ENCODE results near the gene MEGF11. TPM values are rescaled to one million over a fixed set of nuclear protein-coding genes. Genes with fewer than 3 reads are reported as not detected.
A peak's percentile ranks its signal among the peaks of the same experiment; 100 is the strongest.

Gene MEGF11
- 0.04 TPM in 1 of 2 replicates, not detected in the other for polyA plus RNA-seq (2011; rRNA removed)
- not detected in 2 replicates for polyA minus RNA-seq (2011; rRNA and poly(A)+ RNA removed)

DNA sequence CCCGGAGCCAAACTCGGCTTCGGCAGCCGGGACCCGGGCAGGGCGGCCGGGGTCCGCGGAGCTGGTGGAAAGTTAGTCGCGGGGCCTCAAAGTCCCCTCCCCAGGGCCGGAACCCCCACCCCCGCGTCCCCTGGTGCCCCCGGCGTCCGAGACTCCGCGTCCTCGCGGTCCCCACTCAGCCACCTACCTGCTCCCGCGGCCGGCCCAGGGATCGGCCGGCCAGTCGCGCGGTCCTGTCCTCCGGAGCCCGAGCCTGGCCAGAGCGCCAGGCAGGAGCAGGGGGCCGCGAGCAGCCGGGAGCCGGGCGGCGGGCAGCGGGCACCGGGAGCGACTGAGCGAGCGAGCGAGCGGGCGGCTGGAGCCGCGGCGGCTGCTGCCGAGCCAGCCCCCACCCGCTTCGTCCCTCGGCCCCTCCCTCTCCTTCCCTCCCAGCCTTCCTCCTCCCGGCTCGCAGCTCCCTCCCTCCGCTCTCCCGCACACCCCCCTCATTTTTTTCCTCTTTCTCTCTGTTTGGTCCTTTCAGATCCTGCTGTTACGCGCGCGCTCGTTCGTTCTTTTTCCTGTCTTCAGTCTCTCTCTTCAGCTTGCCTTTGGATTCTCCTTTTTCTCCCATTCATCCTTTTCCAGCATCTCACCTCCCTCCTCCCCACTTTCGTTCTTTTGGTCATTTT, at the start of gene MEGF11:
Gene MEGF11, minus strand, starts transcription at position 333 of the 671 bp plus-strand sequence. CDS start 125,347 bp downstream, outside the sequence.
- H3K27me3 ChIP-seq (ENCODE audit: control insufficient read depth, insufficient read depth, low read length), result peaks cover 60% of the 10 kb centered on the region
- TF ChIP-seq, protein P1, sequence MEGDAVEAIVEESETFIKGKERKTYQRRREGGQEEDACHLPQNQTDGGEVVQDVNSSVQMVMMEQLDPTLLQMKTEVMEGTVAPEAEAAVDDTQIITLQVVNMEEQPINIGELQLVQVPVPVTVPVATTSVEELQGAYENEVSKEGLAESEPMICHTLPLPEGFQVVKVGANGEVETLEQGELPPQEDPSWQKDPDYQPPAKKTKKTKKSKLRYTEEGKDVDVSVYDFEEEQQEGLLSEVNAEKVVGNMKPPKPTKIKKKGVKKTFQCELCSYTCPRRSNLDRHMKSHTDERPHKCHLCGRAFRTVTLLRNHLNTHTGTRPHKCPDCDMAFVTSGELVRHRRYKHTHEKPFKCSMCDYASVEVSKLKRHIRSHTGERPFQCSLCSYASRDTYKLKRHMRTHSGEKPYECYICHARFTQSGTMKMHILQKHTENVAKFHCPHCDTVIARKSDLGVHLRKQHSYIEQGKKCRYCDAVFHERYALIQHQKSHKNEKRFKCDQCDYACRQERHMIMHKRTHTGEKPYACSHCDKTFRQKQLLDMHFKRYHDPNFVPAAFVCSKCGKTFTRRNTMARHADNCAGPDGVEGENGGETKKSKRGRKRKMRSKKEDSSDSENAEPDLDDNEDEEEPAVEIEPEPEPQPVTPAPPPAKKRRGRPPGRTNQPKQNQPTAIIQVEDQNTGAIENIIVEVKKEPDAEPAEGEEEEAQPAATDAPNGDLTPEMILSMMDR (IDR thresholded peaks at IDR 0.05; ENCODE audit: insufficient read depth, low read depth, low read length), result no peak
- H3K4me3 ChIP-seq (ENCODE audit: low read depth, low read length), result peak within 1 kb of the TSS; percentile 36
- ChIA-PET CTCF (interaction anchor here (1.0 kb wide), 1 partner anchor 22 kb away, joined by 3 read pairs; no protein-coding TSS in a partner anchor), POLR2A (no interaction called here)
- DNase-seq (ENCODE audit: low read depth), result no peak
- H3K36me3 ChIP-seq (ENCODE audit: control insufficient read depth, insufficient read depth, low read length), result no peaks in the 10 kb centered on the region

GRCh38 chr15:66302489-66303278, 49.1 kb upstream of the MEGF11 start:
- no peaks in the 10 kb centered on the region for H3K36me3 ChIP-seq (ENCODE audit: control insufficient read depth, insufficient read depth, low read length)
- DNase-seq (ENCODE audit: low read depth), result no peak
- CTCF ChIA-PET, result interaction anchor here (1.4 to 1.5 kb wide), 2 partner anchors 10 to 14 kb away, joined by 3 to 4 read pairs; no protein-coding TSS in a partner anchor
- no peaks in the 10 kb centered on the region for H3K27me3 ChIP-seq (ENCODE audit: control insufficient read depth, insufficient read depth, low read length)
- POLR2A ChIA-PET, result no interaction called here
- no peak overlapping the region for H3K4me3 ChIP-seq (ENCODE audit: low read depth, low read length)
- TF ChIP-seq, protein P1 (IDR thresholded peaks at IDR 0.05; ENCODE audit: insufficient read depth, low read depth, low read length), result no peak

DNA sequence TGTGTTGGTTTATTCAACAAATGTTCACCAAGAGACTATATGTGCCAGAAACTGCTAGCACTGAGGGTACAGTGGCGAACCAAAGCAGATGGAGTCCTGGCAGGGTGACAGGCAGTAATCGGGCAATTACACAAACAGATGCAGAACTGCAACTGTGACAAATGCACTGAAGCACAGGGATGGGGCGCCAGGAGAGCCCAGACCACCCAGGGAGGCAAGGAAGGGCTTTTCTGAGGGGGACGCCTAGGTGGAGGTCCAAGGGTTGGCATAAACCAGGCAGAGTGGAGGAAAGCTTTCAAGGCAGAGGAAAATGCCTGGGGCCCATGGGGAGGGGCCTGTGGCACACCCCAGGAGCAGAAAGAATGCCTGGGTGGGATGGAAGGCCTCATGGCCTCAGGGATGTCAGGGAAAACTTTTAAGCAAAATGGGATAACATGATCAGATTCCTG, 45.3 kb upstream of the MEGF11 start:
- CTCF ChIA-PET, result interaction anchor here (1.7 kb wide), 1 partner anchor 199 kb away, joined by 7 read pairs; the partner anchor contains the start of gene SNAPC5

DNA sequence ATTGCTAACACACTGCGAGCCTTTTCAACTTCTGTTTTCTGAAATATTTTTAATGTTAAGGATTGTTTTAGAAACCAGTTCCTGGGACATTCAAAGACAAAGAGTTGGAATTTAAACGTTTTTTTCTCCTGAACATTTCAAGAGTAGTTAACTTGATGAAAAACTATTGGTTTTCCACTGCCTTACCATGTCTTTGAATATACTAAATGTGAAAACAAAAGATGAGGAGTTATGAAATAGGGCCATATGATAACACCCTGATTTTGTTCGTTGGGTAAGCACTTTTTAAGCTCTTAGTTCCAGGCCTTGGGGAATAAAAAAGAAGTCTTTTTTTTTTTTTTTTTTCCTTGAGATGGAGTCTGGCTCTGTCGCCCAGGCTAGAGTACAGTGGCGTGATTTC, 42.6 kb upstream of the MEGF11 start:
- ChIA-PET CTCF (no interaction called here), POLR2A (no interaction called here)
- Histone ChIP-seq H3K36me3 (ENCODE audit: control insufficient read depth, insufficient read depth, low read length) (no peaks in the 10 kb centered on the region), H3K4me3 (ENCODE audit: low read depth, low read length) (no peak overlapping the region), H3K27me3 (ENCODE audit: control insufficient read depth, insufficient read depth, low read length) (no peaks in the 10 kb centered on the region)
- no peak for DNase-seq (ENCODE audit: low read depth)
- TF ChIP-seq, protein P1 (IDR thresholded peaks at IDR 0.05; ENCODE audit: insufficient read depth, low read depth, low read length), result no peak

More for the DNA sequence above, 45.3 kb upstream of the MEGF11 start:
- Histone ChIP-seq H3K27me3 (ENCODE audit: control insufficient read depth, insufficient read depth, low read length) (no peaks in the 10 kb centered on the region), H3K4me3 (ENCODE audit: low read depth, low read length) (no peak overlapping the region), H3K36me3 (ENCODE audit: control insufficient read depth, insufficient read depth, low read length) (no peaks in the 10 kb centered on the region)
- POLR2A ChIA-PET, result no interaction called here
- DNase-seq (ENCODE audit: low read depth), result no peak
- TF ChIP-seq, protein P1 (IDR thresholded peaks at IDR 0.05; ENCODE audit: insufficient read depth, low read depth, low read length), result no peak

- Histone ChIP-seq H3K36me3 (ENCODE audit: control insufficient read depth, insufficient read depth, low read length) (no peaks in the 10 kb centered on the region), H3K27me3 (ENCODE audit: control insufficient read depth, insufficient read depth, low read length) (no peaks in the 10 kb centered on the region), H3K4me3 (ENCODE audit: low read depth, low read length) (no peak overlapping the region)
- CTCF ChIA-PET, result interaction anchor here (1.5 kb wide), 1 partner anchor 203 kb away, joined by 3 read pairs; the partner anchor contains the start of gene SNAPC5
- TF ChIP-seq, protein P1 (IDR thresholded peaks at IDR 0.05; ENCODE audit: insufficient read depth, low read depth, low read length), result no peak
- DNase-seq (ENCODE audit: low read depth), result peak; percentile 8
- POLR2A ChIA-PET, result no interaction called here
Observed at GRCh38 chr15:66294932-66295235, 41.3 kb upstream of the MEGF11 start.
